NCI-H446 (cell line): ENCODE data around the gene SOS2.
A peak's percentile ranks its signal among the peaks of the same experiment; 100 is the strongest.

Experiments used
- DNase-seq, 2 experiments: peaks; one replicate each; lab custom pipeline; 2025; lab: John Stamatoyannopoulos, UW

SOS2 gene

GRCh38 chr14:50116181-50116956, 115.0 kb downstream of the SOS2 start, which contains the start of gene VCPKMT:
VCPKMT (minus strand) TSS chr14:50116572; CDS start chr14:50116552, 20 bp downstream.
- DNase-seq, result peak; percentile 82 to 95

- DNase-seq, result no peak
Observed at GRCh38 chr14:50113381-50114035, 117.9 kb downstream of the SOS2 start.

GRCh38 chr14:50110323-50111037, 120.9 kb downstream of the SOS2 start:
- DNase-seq, result no peak

- DNase-seq, result no peak
Observed at GRCh38 chr14:50109342-50109741, 122.0 kb downstream of the SOS2 start.

GRCh38 chr14:50107850-50108249, 123.5 kb downstream of the SOS2 start:
- no peak for DNase-seq

GRCh38 chr14:50106178-50106577, 125.2 kb downstream of the SOS2 start:
- no peak for DNase-seq

GRCh38 chr14:50103558-50103957, 127.8 kb downstream of the SOS2 start:
- no peak for DNase-seq

- DNase-seq, result no peak
Observed at GRCh38 chr14:50101417-50101816, 130.0 kb downstream of the SOS2 start.

- DNase-seq, result no peak
Observed at GRCh38 chr14:50100805-50101204, 130.6 kb downstream of the SOS2 start.

GRCh38 chr14:50099335-50099734, 132.0 kb downstream of the SOS2 start:
- no peak for DNase-seq

GRCh38 chr14:50095895-50096294, 135.5 kb downstream of the SOS2 start:
- DNase-seq, result no peak

GRCh38 chr14:50094056-50094755, 137.2 kb downstream of the SOS2 start:
- DNase-seq, result no peak

- DNase-seq, result no peak
Observed at GRCh38 chr14:50093496-50093895, 137.9 kb downstream of the SOS2 start.

- no peak for DNase-seq
Observed at GRCh38 chr14:50092006-50092555, 139.3 kb downstream of the SOS2 start.

GRCh38 chr14:50091240-50091913, 140.0 kb downstream of the SOS2 start:
- no peak for DNase-seq

GRCh38 chr14:50089208-50089607, 142.2 kb downstream of the SOS2 start:
- no peak for DNase-seq

- DNase-seq, result no peak
Observed at GRCh38 chr14:50088731-50089130, 142.6 kb downstream of the SOS2 start.

- no peak for DNase-seq
Observed at GRCh38 chr14:50088117-50088515, 143.3 kb downstream of the SOS2 start.

- DNase-seq, result no peak
Observed at GRCh38 chr14:50087341-50088116, 143.8 kb downstream of the SOS2 start.

GRCh38 chr14:50086321-50086711, 145.1 kb downstream of the SOS2 start:
- no peak for DNase-seq
